Cerebellar cortex (tissue), 1 donor: ENCODE data around the gene SLC35G2.
"Not testable (repeated sequence)": the region's sequence is repeated elsewhere in the genome, so short reads cannot be mapped to it uniquely, and the experiment has no call there.

Source experiments
- DNase-seq: peaks from one replicate; pipeline ENCODE4 v3.0.0-alpha.2; 2015; ENCODE audit warnings: low spot score

Gene SLC35G2

DNA sequence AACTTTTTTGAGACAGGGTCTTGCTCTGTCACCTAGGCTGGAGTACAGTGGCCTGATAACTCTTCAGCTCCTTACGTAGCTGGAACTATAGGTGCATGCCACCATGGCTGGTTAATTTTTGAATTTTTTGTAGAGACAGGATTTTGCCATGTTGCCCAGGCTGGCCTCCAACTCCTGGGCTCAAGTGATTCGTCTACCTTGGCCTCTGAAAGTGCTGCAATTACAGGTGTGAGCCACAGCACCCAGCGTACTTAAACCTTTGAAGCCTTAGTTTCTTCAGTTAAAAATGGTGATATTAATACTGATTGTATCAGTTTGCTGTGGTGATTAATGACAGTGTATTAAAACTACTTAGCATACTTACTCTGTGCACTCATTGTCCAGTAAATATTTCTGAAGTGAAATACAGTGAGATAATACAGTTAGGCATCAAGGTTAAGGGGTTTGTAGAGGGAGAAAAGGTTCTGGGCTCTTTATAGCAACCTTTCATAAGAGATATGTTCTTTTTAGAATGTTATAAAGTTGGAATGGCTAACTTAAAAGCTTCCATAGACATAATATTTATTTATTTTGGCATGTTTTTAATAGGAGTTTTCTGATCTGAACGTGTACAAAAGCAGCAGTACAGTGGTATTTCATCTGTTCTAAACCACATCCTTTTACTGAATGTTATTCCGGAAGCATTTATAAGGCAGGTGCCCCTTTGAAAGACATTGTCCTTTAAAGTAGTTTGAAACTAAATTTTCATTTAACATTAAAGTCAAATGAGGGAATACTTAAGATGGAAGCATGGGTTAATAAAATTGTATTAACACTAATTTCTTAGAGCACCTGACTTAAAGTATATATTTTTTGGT is 66.7 kb downstream of the SLC35G2 start:
- no peak for DNase-seq

DNA sequence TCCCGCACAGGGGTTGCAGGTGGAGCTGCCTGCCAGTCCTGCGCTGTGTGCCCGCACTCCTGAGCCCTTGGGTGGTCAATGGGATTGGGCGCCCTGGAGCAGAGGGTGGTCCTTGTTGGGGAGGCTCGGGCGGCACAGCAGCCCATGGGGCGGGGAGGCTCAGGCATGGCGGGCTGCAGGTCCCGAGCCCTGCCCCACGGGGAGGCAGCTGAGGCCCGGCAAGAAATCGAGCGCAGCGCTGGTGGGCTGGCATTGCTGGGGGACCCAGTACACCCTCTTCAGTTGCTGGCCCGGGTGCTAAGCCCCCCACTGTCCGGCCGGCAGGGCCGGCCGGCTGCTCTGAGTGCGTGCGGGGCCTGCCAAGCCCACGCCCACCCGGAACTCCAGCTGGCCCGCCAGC is 71.0 kb downstream of the SLC35G2 start:
- no peak for DNase-seq

DNA sequence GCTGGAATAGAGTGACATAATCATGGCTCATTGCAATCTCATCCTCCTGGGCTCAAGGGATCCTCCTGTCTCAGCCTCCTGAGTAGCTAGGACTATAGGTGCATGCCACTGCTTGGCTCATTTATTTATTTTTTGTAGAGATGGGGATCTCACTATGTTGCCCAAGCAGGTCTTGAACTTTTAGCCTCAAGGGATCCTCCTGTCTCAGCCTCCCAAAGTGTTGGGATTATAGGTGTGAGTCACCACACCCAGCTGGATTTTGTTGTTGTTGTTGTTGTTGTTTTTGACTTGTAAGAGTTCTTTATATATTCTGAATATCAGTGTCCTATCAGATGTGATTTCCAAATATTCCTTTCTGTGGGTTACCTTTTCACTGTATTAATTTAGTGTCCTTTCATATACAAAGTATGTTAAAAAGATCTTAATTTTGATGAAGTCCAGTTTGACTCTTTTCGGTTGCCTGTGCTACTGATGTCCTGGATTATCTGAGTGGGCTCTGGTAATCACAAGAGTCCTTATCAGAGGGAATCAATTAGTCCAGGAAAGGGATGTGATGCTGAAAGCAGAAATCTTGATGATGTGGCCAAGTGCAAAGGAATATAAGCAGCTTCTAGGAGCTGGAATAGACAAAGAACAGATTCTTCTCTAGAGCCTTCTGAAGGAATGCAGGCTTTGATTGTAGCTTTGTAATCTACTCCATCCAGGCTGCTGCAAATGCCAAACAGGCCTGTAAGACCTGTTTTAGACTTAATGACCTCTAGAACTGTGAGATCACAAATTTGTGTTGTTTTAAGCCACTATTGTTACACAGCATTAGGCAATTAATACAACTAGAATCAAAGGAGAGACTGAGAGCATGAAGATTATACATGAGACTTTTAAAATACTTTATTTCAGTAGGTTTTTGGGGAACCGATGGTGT is 73.3 kb downstream of the SLC35G2 start:
- no peak for DNase-seq

DNA sequence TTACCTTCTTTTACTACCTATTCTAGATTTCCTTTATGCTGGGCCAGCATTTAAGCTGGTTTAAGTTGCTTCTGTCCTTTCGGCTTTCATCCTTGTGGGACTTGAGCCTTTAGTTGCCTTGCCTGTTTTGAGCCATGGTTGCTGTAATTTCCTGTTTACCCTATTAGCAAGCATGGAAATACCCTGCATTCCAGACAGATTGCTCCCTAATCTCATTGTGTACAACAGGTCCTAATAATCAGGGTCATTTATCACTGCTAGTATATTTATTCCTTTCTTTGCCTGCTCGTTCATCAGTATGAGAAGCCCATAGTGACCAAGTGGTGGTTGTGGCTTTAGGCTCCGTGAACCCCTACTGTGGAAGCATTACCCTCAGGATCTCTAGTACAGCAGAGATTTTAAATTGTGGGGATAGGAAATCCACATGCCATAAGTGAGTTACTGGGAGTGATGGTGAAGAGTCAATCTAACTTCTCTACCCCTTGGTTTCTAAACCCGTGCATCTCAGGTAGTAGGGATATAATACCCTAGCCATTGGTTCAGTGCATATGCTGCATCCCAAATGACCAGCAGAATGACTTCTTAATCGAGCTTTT is 75.0 kb downstream of the SLC35G2 start:
- DNase-seq, result peak; percentile 19

DNA sequence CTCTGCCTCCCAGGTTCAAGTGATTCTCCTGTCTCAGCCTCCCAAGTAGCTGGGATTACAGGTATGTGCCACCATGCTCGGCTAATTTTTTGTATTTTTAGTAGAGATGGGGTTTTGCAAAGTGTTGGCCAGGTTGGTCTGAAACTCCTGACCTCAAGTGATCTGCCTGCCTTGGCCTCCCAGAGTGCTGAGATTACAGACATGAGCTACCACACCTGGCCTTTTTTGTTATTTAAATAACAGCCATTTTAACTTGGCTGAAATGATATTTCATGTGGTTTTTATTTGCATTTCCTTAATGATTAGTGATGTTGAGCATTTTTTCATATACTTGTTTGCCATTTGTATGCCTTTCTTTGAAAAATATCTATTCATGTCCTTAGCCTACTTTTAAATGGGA is 78.2 kb downstream of the SLC35G2 start:
- DNase-seq, result not testable (repeated sequence)

DNA sequence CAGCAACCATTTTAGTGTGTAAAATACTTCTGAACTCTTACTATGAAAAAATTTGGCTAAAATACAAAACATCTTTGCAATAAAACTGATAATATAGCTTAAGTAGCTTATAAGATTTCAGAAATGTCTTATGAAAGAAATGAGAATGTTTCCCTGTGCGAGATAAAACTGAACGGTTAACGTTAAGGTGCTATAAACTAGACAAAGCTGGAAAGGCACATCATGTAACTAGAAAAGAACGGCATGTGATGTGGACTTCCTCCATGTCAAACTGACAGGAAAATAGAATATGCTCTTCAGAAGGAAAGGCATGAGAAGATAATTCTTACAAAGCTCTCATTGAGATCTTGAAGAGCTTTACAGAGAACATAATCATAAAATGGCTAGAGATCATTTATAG is 79.6 kb downstream of the SLC35G2 start:
- no peak for DNase-seq

DNA sequence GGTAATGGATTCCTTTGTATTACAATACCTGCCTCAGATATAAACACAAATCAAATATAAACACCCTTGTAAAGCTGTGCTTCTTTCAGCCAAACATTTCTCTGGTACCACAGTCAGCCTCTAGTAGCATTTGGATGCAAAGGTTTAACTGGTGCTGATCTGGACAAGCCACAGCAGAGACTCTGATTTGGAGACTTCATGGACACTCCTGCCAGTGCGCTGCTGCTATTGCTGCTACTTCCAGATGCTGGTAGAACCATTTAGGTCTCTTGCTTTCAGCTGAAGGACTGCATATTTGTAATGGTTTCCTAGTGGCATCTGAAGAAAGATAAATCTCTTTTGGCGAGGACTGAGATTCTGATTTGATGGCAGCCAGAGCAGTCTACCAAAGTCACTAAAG is 80.0 kb downstream of the SLC35G2 start:
- peak; percentile 18 for DNase-seq

DNA sequence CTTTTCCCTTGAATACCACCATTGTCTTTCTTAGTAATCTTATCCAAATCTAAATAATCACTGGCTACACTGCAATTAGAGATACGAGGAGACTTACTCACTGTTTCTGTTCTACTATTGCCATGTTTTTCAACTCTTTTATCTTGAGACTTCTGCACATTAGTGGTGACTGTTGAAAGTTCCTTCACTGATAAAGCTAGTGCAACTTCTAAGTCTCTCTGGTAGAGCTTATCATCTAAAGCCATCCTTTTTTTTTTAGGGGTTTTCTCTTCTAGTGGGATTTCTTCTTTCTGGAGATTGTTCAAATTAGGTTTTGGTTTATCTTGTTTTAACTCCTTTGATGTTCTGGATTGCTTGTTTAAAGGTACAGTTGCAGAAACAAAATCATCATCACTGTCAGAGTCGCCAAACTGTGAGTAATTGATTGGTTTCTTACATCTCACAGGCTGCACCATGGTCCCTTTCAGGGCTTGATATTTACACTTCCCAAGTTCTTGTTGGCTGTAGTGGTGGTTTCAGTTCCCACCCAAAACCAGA is 80.8 kb downstream of the SLC35G2 start:
- DNase-seq, result no peak

DNA sequence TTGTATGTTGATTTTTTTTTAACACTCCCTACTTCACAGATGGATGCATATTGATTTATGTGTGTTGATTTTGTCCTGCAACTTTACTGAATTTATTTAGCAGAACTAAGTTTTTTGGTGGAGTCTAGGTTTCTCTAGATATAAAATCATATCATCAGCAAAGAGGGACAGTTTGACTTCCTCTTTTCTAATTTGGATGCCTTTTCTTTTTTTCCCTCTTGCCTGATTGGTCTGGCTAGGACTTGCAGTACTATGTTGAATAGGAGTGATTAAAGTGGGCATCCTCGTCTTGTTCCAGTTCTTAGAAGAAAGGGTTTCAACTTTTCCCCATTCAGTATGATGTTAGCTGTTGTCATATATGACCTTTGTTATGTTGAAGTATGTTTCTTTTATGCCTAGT is 81.8 kb downstream of the SLC35G2 start:
- not testable (repeated sequence) for DNase-seq

DNA sequence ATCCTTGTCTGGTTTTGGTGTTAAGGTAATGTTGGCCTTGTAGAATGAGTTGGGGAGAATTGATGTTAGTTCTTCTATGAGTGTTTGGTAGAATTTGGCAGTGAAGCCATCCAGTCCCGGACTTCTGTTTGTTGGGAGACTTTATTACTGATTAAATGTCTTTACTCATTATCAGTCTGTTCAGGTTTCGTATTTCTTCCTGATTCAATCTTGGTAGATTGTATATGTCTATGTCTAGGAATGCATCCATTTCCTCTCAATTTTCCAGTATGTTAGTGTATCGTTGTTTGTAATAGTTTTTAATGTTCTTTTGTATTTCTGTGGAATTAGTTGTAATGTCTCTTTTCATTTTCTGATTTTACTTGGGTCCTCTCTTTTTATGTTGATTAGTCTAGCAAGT is 82.5 kb downstream of the SLC35G2 start:
- no peak for DNase-seq

DNA sequence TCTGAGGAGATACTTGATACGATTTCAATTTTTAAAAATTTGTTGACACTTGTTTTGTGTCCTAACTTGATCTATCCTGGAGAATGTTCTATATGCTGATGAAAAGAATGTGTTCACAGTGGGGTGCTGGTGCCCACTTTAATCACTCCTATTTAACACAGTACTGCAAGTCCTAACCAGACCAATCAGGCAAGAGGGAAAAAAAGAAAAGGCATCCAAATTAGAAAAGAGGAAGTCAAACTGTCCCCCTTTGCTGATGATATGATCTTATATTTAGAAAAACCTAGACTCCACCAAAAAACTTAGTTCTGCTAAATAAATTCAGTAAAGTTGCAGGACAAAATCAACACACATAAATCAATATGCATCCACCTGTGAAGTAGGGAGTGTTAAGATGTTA is 83.6 kb downstream of the SLC35G2 start:
- not testable (repeated sequence) for DNase-seq

DNA sequence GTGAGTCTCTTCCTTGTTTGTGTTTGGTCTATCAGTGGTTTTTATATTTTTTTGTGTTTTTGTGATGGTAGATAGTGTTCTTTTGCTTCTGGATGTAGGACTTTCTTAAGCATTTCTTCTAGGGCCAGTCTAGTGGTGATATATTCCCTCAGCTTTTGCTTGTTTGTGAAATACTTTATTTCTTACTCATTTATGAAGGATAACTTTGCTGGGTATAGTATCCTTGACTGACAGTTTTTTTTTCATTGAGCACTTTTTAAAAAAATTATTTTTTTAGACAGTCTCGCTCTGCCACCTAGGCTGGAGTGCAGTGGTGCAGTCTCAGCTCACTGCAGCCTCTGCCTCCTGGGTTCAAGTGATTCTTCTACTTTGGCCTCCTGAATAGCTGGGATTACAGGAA is 85.0 kb downstream of the SLC35G2 start:
- DNase-seq, result no peak

DNA sequence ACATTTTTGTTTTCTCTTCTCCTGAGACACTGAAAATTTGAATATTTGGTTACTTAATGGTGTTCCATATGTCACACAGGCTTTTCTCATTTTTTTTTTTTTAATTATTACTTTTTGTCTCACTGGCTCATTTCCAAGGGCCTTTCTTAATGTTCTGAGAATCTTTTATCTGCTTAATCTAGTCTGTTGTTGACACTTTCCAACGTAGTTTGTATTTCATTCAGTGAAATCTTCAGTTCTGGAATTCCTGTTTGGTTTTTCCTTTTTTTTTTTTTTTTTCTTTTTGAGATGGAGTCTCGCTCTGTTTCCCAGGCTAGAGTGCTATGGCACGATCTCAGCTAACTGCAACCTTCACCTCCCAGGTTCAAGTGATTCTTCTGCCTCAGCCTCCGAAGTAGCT is 85.8 kb downstream of the SLC35G2 start:
- DNase-seq, result no peak
